ENCODE data around the gene ZPBP.

GRCh38 chr7:50073093-50073492 is 20.0 kb downstream of the ZPBP start:
- TF ChIP-seq, protein P1, sequence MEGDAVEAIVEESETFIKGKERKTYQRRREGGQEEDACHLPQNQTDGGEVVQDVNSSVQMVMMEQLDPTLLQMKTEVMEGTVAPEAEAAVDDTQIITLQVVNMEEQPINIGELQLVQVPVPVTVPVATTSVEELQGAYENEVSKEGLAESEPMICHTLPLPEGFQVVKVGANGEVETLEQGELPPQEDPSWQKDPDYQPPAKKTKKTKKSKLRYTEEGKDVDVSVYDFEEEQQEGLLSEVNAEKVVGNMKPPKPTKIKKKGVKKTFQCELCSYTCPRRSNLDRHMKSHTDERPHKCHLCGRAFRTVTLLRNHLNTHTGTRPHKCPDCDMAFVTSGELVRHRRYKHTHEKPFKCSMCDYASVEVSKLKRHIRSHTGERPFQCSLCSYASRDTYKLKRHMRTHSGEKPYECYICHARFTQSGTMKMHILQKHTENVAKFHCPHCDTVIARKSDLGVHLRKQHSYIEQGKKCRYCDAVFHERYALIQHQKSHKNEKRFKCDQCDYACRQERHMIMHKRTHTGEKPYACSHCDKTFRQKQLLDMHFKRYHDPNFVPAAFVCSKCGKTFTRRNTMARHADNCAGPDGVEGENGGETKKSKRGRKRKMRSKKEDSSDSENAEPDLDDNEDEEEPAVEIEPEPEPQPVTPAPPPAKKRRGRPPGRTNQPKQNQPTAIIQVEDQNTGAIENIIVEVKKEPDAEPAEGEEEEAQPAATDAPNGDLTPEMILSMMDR (IDR thresholded peaks at IDR 0.05) = no peak
- TF ChIP-seq POLR2A (IDR thresholded peaks at IDR 0.05) = no peak
